ENCODE measurements around the gene TBC1D8.

DNA sequence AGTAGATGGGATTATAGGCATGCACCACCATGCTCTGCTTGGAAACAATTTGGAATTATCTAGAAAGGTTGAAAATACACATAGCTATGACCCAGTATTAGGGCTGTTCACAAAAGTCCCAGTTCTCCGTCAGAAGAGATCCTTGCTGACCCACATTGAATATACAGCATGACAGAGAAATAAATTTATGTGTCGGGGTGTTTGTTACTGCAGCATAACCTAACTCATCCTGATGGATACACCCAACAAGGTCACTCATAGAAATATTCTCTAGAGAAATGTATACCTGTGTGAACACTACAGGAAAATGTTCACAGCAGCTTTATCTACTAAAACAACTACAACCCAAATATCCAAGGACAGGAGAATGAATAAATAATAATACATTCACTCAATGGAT is 9.0 kb downstream of the TBC1D8 start:
- TF ChIP-seq, protein P1, sequence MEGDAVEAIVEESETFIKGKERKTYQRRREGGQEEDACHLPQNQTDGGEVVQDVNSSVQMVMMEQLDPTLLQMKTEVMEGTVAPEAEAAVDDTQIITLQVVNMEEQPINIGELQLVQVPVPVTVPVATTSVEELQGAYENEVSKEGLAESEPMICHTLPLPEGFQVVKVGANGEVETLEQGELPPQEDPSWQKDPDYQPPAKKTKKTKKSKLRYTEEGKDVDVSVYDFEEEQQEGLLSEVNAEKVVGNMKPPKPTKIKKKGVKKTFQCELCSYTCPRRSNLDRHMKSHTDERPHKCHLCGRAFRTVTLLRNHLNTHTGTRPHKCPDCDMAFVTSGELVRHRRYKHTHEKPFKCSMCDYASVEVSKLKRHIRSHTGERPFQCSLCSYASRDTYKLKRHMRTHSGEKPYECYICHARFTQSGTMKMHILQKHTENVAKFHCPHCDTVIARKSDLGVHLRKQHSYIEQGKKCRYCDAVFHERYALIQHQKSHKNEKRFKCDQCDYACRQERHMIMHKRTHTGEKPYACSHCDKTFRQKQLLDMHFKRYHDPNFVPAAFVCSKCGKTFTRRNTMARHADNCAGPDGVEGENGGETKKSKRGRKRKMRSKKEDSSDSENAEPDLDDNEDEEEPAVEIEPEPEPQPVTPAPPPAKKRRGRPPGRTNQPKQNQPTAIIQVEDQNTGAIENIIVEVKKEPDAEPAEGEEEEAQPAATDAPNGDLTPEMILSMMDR (IDR thresholded peaks at IDR 0.05): no peak
- TF ChIP-seq ZFX (IDR thresholded peaks at IDR 0.05; ENCODE audit: borderline replicate concordance): no peak
